ENCODE results near the gene YTHDF1.
A peak's percentile ranks its signal among the peaks of the same experiment; 100 is the strongest.

The YTHDF1 gene

DNA sequence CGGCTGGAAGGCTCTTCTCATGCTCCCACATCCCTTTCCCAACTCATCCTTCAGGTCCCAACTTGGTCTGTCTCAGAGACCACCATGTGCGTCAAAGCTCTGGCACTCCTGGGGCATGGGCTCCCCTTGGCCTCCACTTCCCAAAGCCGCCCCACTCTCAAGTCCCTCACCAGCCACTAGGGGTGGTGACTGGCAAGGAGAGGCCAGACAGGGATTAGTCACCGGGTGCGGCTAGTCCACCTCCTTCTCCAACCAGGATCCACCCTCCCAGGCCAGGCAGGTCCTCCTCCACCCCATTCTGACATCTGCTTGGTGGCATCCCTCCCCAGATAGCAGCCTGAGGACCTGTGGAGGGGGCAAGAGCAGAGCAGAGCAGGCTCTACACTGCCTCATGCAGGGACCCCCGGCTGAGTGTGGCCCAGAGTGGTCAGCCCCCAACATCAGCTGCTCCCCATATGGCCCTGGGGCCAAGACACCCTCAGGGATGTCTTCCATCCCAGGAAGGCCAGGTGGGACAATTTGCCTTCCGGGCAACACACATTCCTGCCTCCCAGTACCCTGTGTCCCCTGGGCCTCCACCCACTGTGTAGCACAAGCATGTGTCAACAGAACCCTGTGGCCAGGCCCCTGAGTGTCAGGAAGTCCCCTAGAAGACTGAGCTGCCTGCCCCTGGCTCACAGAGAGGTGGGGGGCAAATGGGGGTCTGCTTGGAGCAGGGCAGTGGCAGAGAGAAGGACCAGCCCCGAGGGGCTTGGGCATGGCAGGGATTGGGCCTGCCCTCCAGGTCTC lies 29.2 kb downstream of the YTHDF1 start:
- CTCF ChIA-PET = interaction anchor here (1.0 kb wide), 1 partner anchor 17 kb away, joined by 3 read pairs; no protein-coding TSS in a partner anchor
- Histone ChIP-seq H3K36me3 (ENCODE audit: control insufficient read depth in 4 of 4, insufficient read depth in 4 of 4, low read length in 3 of 4) (no peaks in the 10 kb centered on the region), H3K27ac (ENCODE audit: insufficient read depth in 1 of 2, low read depth in 1 of 2, low read length in 2 of 2, poor library complexity in 1 of 2, severe bottlenecking in 2 of 2) (no peak overlapping the region), H3K4me1 (ENCODE audit: control extremely low read depth in 1 of 4, control insufficient read depth in 4 of 4, insufficient read depth in 4 of 4, low read length in 3 of 4) (no peaks in the 10 kb centered on the region), H3K9me3 (ENCODE audit: control extremely low read depth in 1 of 5, control insufficient read depth in 4 of 5, insufficient read depth in 2 of 5, low read depth in 1 of 5, low read length in 4 of 5) (no peaks in the 10 kb centered on the region), H3K27me3 (replicated peaks in 2 of 5; ENCODE audit: control insufficient read depth in 4 of 5, insufficient read depth in 5 of 5, low read length in 4 of 5) (peaks cover 0 to 15% (median 3%) of the 10 kb centered on the region in 5 experiments), H3K4me3 (ENCODE audit: control insufficient read depth in 1 of 7, extremely low read depth in 1 of 7, insufficient read depth in 4 of 7, low read depth in 2 of 7, low read length in 6 of 7) (no peak overlapping the region)
- WGBS (ENCODE audit: insufficient coverage) = 94% methylated on average over 6 of the region's 8 CpGs
- POLR2A ChIA-PET = no interaction called here
- DNase-seq = no peak

DNA sequence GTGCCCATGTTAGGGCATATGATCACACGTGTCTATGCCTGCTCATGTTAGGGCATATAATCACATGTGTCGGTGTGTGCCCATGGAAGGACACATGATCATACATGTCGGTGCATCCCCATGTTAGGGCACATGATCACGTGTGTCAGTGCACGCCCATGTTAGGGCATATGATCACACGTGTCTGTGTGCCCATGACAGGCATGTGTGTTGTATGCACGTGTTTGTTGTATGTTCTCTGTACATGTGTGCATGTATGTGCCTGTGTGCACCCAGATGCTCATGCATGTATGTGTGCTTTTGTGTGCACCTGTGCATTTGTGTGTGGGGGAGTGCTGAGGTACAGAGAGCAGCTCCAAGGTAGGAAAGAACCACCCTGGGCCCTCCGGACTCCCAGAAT lies 29.8 kb downstream of the YTHDF1 start:
- Histone ChIP-seq H3K27me3 (replicated peaks in 2 of 5; ENCODE audit: control insufficient read depth in 4 of 5, insufficient read depth in 5 of 5, low read length in 4 of 5) (peaks cover 0 to 21% (median 3%) of the 10 kb centered on the region in 5 experiments), H3K4me1 (ENCODE audit: control extremely low read depth in 1 of 4, control insufficient read depth in 4 of 4, insufficient read depth in 4 of 4, low read length in 3 of 4) (no peaks in the 10 kb centered on the region), H3K27ac (ENCODE audit: insufficient read depth in 1 of 2, low read depth in 1 of 2, low read length in 2 of 2, poor library complexity in 1 of 2, severe bottlenecking in 2 of 2) (no peak overlapping the region), H3K9me3 (ENCODE audit: control extremely low read depth in 1 of 5, control insufficient read depth in 4 of 5, insufficient read depth in 2 of 5, low read depth in 1 of 5, low read length in 4 of 5) (no peaks in the 10 kb centered on the region), H3K4me3 (ENCODE audit: control insufficient read depth in 1 of 7, extremely low read depth in 1 of 7, insufficient read depth in 4 of 7, low read depth in 2 of 7, low read length in 6 of 7) (no peak overlapping the region), H3K36me3 (ENCODE audit: control insufficient read depth in 4 of 4, insufficient read depth in 4 of 4, low read length in 3 of 4) (no peaks in the 10 kb centered on the region)
- no peak for DNase-seq
- POLR2A ChIA-PET = no interaction called here
- CTCF ChIA-PET = interaction anchor here (1.0 kb wide), 1 partner anchor 18 kb away, joined by 3 read pairs; no protein-coding TSS in a partner anchor
- 85% methylated on average over 8 of the region's 8 CpGs for WGBS (ENCODE audit: insufficient coverage)

GRCh38 chr20:63185215-63185796 lies 30.6 kb downstream of the YTHDF1 start:
- DNase-seq = no peak
- ChIA-PET POLR2A (no interaction called here), CTCF (no interaction called here)
- Histone ChIP-seq H3K4me1 (ENCODE audit: control extremely low read depth in 1 of 4, control insufficient read depth in 4 of 4, insufficient read depth in 4 of 4, low read length in 3 of 4) (no peaks in the 10 kb centered on the region), H3K4me3 (ENCODE audit: control insufficient read depth in 1 of 7, extremely low read depth in 1 of 7, insufficient read depth in 4 of 7, low read depth in 2 of 7, low read length in 6 of 7) (no peak overlapping the region), H3K36me3 (ENCODE audit: control insufficient read depth in 4 of 4, insufficient read depth in 4 of 4, low read length in 3 of 4) (no peaks in the 10 kb centered on the region), H3K9me3 (ENCODE audit: control extremely low read depth in 1 of 5, control insufficient read depth in 4 of 5, insufficient read depth in 2 of 5, low read depth in 1 of 5, low read length in 4 of 5) (no peaks in the 10 kb centered on the region), H3K27me3 (replicated peaks in 2 of 5; ENCODE audit: control insufficient read depth in 4 of 5, insufficient read depth in 5 of 5, low read length in 4 of 5) (peaks cover 0 to 29% (median 6%) of the 10 kb centered on the region in 5 experiments), H3K27ac (ENCODE audit: insufficient read depth in 1 of 2, low read depth in 1 of 2, low read length in 2 of 2, poor library complexity in 1 of 2, severe bottlenecking in 2 of 2) (no peak overlapping the region)
- 93% methylated on average over 21 of the region's 21 CpGs for WGBS (ENCODE audit: insufficient coverage)

DNA sequence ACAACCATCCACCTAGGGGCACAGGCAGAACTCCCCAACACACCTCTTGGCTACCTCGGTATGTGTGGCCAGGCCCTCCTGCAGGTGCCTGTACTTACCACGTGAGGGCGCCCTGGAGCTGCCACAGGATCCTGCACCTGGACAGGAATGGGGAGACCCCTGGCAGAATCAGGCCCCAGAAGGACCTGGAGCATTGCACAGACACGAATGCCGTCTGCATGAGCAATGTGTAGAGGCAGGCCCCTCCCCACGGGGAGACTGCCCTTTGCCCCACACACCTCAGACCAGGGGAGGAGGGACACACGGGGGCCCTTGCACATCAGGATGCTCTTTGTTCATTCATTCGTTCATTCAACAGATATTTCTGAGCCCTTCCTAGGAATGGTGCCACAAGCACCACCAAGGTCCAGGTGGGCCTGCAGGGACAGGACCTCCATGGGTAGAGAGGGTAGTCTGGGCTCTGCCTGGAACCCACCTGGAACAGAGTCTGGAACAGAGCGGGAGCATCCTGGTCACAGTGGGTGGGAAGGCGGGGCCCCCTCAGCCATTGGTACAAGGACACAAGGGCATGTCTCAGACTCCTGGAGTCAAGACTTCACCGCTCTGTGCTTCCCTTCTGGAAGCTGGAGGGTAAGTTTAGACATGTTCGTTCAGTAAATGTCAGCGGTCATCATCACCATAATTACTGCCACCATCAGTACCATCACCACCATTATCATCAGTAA lies 32.3 kb downstream of the YTHDF1 start:
- Histone ChIP-seq H3K27me3 (replicated peaks in 2 of 5; ENCODE audit: control insufficient read depth in 4 of 5, insufficient read depth in 5 of 5, low read length in 4 of 5) (peaks cover 0 to 45% (median 6%) of the 10 kb centered on the region in 5 experiments), H3K4me1 (ENCODE audit: control extremely low read depth in 1 of 4, control insufficient read depth in 4 of 4, insufficient read depth in 4 of 4, low read length in 3 of 4) (peaks cover 0 to 12% (median 9%) of the 10 kb centered on the region in 4 experiments), H3K9me3 (ENCODE audit: control extremely low read depth in 1 of 5, control insufficient read depth in 4 of 5, insufficient read depth in 2 of 5, low read depth in 1 of 5, low read length in 4 of 5) (no peaks in the 10 kb centered on the region), H3K36me3 (ENCODE audit: control insufficient read depth in 4 of 4, insufficient read depth in 4 of 4, low read length in 3 of 4) (no peaks in the 10 kb centered on the region), H3K27ac (ENCODE audit: insufficient read depth in 1 of 2, low read depth in 1 of 2, low read length in 2 of 2, poor library complexity in 1 of 2, severe bottlenecking in 2 of 2) (no peak overlapping the region), H3K4me3 (ENCODE audit: control insufficient read depth in 1 of 7, extremely low read depth in 1 of 7, insufficient read depth in 4 of 7, low read depth in 2 of 7, low read length in 6 of 7) (no peak overlapping the region)
- WGBS (ENCODE audit: insufficient coverage) = 48% methylated on average over 12 of the region's 13 CpGs
- CTCF ChIA-PET = interaction anchor here (0.9 to 2.0 kb wide), 7 partner anchors 10 to 50 kb away, joined by 3 to 8 read pairs (median 4); no protein-coding TSS in a partner anchor
- POLR2A ChIA-PET = no interaction called here
- DNase-seq = peak in 2 of 3 donors; percentile 49 to 55

- H3K36me3 ChIP-seq (ENCODE audit: control insufficient read depth in 4 of 4, insufficient read depth in 4 of 4, low read length in 3 of 4) = no peaks in the 10 kb centered on the region
- ChIA-PET POLR2A (no interaction called here), CTCF (interaction anchor here (0.8 to 2.0 kb wide), 6 partner anchors 10 to 48 kb away, joined by 3 to 8 read pairs (median 4); no protein-coding TSS in a partner anchor)
- DNase-seq = no peak
- H3K9me3 ChIP-seq (ENCODE audit: control extremely low read depth in 1 of 5, control insufficient read depth in 4 of 5, insufficient read depth in 2 of 5, low read depth in 1 of 5, low read length in 4 of 5) = no peaks in the 10 kb centered on the region
- H3K27ac ChIP-seq (ENCODE audit: insufficient read depth in 1 of 2, low read depth in 1 of 2, low read length in 2 of 2, poor library complexity in 1 of 2, severe bottlenecking in 2 of 2) = no peak overlapping the region
- H3K4me1 ChIP-seq (ENCODE audit: control extremely low read depth in 1 of 4, control insufficient read depth in 4 of 4, insufficient read depth in 4 of 4, low read length in 3 of 4) = peaks cover 0 to 17% (median 12%) of the 10 kb centered on the region in 4 experiments
- H3K27me3 ChIP-seq (replicated peaks in 2 of 5; ENCODE audit: control insufficient read depth in 4 of 5, insufficient read depth in 5 of 5, low read length in 4 of 5) = peaks cover 0 to 50% (median 9%) of the 10 kb centered on the region in 5 experiments
- WGBS (ENCODE audit: insufficient coverage) = 69% methylated on average over 8 of the region's 9 CpGs
- no peak overlapping the region for H3K4me3 ChIP-seq (ENCODE audit: control insufficient read depth in 1 of 7, extremely low read depth in 1 of 7, insufficient read depth in 4 of 7, low read depth in 2 of 7, low read length in 6 of 7)
Observed at GRCh38 chr20:63182946-63183415, 33.0 kb downstream of the YTHDF1 start.

- peaks cover 0 to 56% (median 10%) of the 10 kb centered on the region in 5 experiments for H3K27me3 ChIP-seq (replicated peaks in 2 of 5; ENCODE audit: control insufficient read depth in 4 of 5, insufficient read depth in 5 of 5, low read length in 4 of 5)
- CTCF ChIA-PET = interaction anchor here (0.8 to 2.0 kb wide), 3 partner anchors 11 to 41 kb away, joined by 3 to 8 read pairs (median 5); no protein-coding TSS in a partner anchor
- 63% methylated on average over 3 of the region's 8 CpGs for WGBS (ENCODE audit: insufficient coverage)
Observed at GRCh38 chr20:63182425-63182824, 33.5 kb downstream of the YTHDF1 start.

More at GRCh38 chr20:63182425-63182824, 33.5 kb downstream of the YTHDF1 start:
- Histone ChIP-seq H3K27ac (ENCODE audit: insufficient read depth in 1 of 2, low read depth in 1 of 2, low read length in 2 of 2, poor library complexity in 1 of 2, severe bottlenecking in 2 of 2) (no peak overlapping the region), H3K4me1 (ENCODE audit: control extremely low read depth in 1 of 4, control insufficient read depth in 4 of 4, insufficient read depth in 4 of 4, low read length in 3 of 4) (peaks cover 0 to 22% (median 14%) of the 10 kb centered on the region in 4 experiments), H3K4me3 (ENCODE audit: control insufficient read depth in 1 of 7, extremely low read depth in 1 of 7, insufficient read depth in 4 of 7, low read depth in 2 of 7, low read length in 6 of 7) (no peak overlapping the region), H3K36me3 (ENCODE audit: control insufficient read depth in 4 of 4, insufficient read depth in 4 of 4, low read length in 3 of 4) (no peaks in the 10 kb centered on the region), H3K9me3 (ENCODE audit: control extremely low read depth in 1 of 5, control insufficient read depth in 4 of 5, insufficient read depth in 2 of 5, low read depth in 1 of 5, low read length in 4 of 5) (no peaks in the 10 kb centered on the region)
- DNase-seq = no peak
- POLR2A ChIA-PET = no interaction called here

Data from common myeloid progenitor, CD34-positive (primary cell).